VCaP (cell line): ENCODE measurements around the gene ZNF157.
"Not testable (repeated sequence)": the region's sequence is repeated elsewhere in the genome, so short reads cannot be mapped to it uniquely, and the experiment has no call there.

Experiments
- H3K27ac ChIP-seq: fragments of 450-650 bp; 2 replicates; pipeline ENCODE4 v1.5.1; 2017
- TF ChIP-seq, protein P1 (sequence below): fragments of 450-650 bp; conservative IDR thresholded peaks from 2 replicates; pipeline ENCODE4 v1.5.1; 2017; ENCODE audit warnings: mild to moderate bottlenecking, moderate library complexity

Gene ZNF157

GRCh38 chrX:47370278-47370677, at the start of gene ZNF157:
Gene ZNF157, plus strand, starts transcription at chrX:47370578. Its CDS starts 91 bp downstream, at chrX:47370669.
- TF ChIP-seq, protein P1, sequence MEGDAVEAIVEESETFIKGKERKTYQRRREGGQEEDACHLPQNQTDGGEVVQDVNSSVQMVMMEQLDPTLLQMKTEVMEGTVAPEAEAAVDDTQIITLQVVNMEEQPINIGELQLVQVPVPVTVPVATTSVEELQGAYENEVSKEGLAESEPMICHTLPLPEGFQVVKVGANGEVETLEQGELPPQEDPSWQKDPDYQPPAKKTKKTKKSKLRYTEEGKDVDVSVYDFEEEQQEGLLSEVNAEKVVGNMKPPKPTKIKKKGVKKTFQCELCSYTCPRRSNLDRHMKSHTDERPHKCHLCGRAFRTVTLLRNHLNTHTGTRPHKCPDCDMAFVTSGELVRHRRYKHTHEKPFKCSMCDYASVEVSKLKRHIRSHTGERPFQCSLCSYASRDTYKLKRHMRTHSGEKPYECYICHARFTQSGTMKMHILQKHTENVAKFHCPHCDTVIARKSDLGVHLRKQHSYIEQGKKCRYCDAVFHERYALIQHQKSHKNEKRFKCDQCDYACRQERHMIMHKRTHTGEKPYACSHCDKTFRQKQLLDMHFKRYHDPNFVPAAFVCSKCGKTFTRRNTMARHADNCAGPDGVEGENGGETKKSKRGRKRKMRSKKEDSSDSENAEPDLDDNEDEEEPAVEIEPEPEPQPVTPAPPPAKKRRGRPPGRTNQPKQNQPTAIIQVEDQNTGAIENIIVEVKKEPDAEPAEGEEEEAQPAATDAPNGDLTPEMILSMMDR, result no peak
- no peak within 1 kb of the TSS for H3K27ac ChIP-seq

DNA sequence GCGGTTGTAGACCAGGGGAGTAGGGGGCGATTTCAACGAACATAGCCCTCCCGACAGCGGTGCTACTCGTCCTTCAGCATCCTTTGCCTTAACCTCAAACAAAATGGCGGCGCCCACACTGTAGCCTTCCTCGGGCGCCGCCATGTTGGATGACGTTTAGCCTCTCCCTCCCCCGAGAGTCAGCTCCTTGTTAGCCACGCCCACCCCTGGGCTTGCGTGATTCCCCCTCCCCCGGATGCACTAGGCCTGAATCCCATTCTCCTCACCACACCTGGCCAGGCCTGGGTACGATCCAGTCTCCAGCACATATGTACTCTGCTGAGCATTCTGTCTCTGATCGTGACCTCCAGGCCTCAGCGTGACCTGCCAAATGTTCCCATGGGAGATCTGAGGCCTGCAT, 49.0 kb upstream of the ZNF157 start:
- no peak overlapping the region for H3K27ac ChIP-seq

GRCh38 chrX:47321823-47322371, 48.5 kb upstream of the ZNF157 start:
- no peak overlapping the region for H3K27ac ChIP-seq
- TF ChIP-seq, protein P1, result no peak

More for the DNA sequence above, 49.0 kb upstream of the ZNF157 start:
- TF ChIP-seq, protein P1, result no peak

DNA sequence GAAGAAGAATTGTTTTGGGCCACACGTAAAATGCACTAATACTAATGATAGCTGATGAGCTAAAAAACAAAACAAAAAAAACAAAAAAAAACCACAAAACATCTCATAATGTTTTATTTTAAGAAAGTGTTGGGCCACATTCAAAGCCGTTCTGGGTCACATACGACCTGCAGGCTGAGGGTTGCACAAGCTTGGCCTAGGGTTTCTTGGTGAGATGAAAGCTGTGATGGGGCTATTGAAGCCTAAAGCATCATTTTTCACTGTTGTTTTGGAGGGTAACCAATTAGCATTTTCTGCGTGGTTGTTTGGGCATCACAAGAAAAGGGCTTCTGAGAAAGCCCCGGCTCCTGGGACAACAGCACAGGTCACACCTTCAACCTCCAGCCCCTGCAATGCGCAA, 42.5 kb upstream of the ZNF157 start:
- TF ChIP-seq, protein P1, result no peak
- H3K27ac ChIP-seq, result no peak overlapping the region

DNA sequence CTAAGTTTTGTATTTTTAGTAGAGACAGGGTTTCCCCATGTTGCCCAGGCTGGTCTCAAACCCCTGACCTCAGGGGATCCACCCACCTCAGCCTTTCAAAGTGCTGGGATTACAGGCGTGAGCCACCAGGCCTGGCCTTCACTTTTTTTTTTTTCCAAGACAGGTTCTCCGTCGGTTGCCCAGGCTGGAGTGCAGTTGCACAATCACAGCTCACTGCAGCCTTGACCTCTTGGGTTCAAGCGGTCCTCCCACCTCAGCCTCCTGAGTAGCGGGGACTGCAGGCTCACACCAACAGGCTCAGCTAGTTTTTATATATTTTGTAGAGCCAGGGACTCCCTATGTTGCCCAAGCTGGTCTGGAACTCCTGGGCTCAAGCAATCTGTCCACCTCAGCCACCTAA, 37.6 kb upstream of the ZNF157 start:
- not testable (repeated sequence) for H3K27ac ChIP-seq

GRCh38 chrX:47351706-47352105, 18.7 kb upstream of the ZNF157 start:
- H3K27ac ChIP-seq, result no peak overlapping the region
- TF ChIP-seq, protein P1, result no peak

DNA sequence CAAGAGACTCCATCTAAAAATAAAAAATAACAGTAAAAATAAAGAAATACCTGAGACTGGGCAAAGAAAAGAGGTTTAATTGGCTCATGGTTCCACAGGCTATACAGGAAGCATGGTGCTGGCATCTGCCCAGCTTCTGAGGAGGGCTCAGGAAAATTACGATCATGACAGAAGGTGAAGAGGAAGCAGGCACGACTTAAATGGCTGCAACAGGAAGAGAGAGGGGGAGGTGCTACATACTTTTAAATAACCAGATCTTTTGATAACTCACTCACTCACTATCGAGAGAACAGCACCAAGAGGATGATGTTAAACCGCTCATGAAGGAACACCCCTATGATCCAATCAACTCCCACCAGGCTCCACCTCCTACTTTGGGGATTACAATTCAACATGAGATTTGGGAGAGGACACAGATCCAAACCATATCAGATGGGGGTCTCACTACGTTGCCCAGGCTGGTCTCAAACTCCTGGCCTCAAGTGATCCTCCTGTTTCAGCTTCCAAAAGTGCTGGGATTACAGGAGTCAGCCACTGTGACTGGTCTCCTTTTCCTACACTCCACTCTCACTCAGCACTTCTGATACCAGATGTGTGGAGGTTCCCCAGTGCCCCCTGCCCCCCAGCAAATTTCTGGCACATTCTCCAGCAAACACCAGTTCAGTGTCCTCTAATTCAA, 11.9 kb upstream of the ZNF157 start:
- 0 out of 2 replicates have a peak overlapping the region, but pooled peaks have one; percentile 15 for H3K27ac ChIP-seq
- TF ChIP-seq, protein P1, result no peak
